Loucy (cell line): Measurements from ENCODE around the gene NCKAP5.

ENCODE experiments used
- H2AFZ ChIP-seq: fragments of 200-600 bp; sonication (generic); 2 replicates; pipeline ENCODE4 v1.6.0; 2016; ENCODE audit warnings: antibody characterized with exemption, mild to moderate bottlenecking, low read length, moderate library complexity
- H3F3A ChIP-seq: fragments of 200-600 bp; 2 replicates; pipeline ENCODE4 v1.6.0; 2016; ENCODE audit warnings: antibody characterized with exemption, low read depth, mild to moderate bottlenecking
- H3K27me3 ChIP-seq: fragments of 200-600 bp; sonication (generic); 2 replicates; pipeline ENCODE4 v1.6.1; 2014; ENCODE audit warnings: low read length, mild to moderate bottlenecking; ENCODE audit not compliant: insufficient read depth, poor library complexity, severe bottlenecking
- H3K36me3 ChIP-seq: fragments of 200-600 bp; sonication (generic); 2 replicates; pipeline ENCODE4 v1.6.1; 2016; ENCODE audit warnings: low read length; ENCODE audit not compliant: insufficient read depth
- H3K4me1 ChIP-seq: fragments of 200-600 bp; sonication (generic); 2 replicates; pipeline ENCODE4 v1.5.1; 2014; ENCODE audit warnings: low read length, mild to moderate bottlenecking; ENCODE audit not compliant: insufficient read depth, poor library complexity, severe bottlenecking
- H3K4me2 ChIP-seq: fragments of 200-600 bp; sonication (generic); 2 replicates; pipeline ENCODE4 v1.6.0; 2014; ENCODE audit warnings: antibody characterized with exemption, low read length, low read depth, mild to moderate bottlenecking; ENCODE audit not compliant: poor library complexity, severe bottlenecking
- H3K4me3 ChIP-seq: fragments of 200-600 bp; sonication (generic); 2 replicates; pipeline ENCODE4 v1.5.1; 2014; ENCODE audit warnings: low read length, mild to moderate bottlenecking, mixed read lengths; ENCODE audit not compliant: poor library complexity, severe bottlenecking
- H3K79me2 ChIP-seq: fragments of 200-600 bp; sonication (generic); 2 replicates; pipeline ENCODE4 v1.6.1; 2014; ENCODE audit warnings: low read length; ENCODE audit not compliant: insufficient read depth
- H3K9ac ChIP-seq: fragments of 200-600 bp; sonication (generic); 2 replicates; pipeline ENCODE4 v1.6.0; 2014; ENCODE audit warnings: mild to moderate bottlenecking, low read depth, low read length, moderate library complexity; ENCODE audit not compliant: poor library complexity, severe bottlenecking
- H3K9me2 ChIP-seq: fragments of 200-600 bp; sonication (generic); replicated peaks from 2 replicates; pipeline ENCODE4 v1.6.1; 2016; ENCODE audit warnings: low read depth, low read length, mixed read lengths
- H3K9me3 ChIP-seq: fragments of 200-600 bp; sonication (generic); 2 replicates; pipeline ENCODE4 v1.6.1; 2014; ENCODE audit warnings: mild to moderate bottlenecking, antibody characterized with exemption, low read length, low read depth; ENCODE audit not compliant: insufficient read depth
- H4K20me1 ChIP-seq: fragments of 200-600 bp; sonication (generic); 2 replicates; pipeline ENCODE4 v1.6.0; 2014; ENCODE audit warnings: antibody characterized with exemption, low read length, mild to moderate bottlenecking; ENCODE audit not compliant: insufficient read depth, poor library complexity, severe bottlenecking
- CTCF ChIP-seq: fragments of 200-600 bp; sonication (generic); conservative IDR thresholded peaks from 2 replicates; pipeline ENCODE4 v1.5.1; 2014; ENCODE audit warnings: mild to moderate bottlenecking, antibody characterized with exemption, low read length
- EZH2phosphoT487 ChIP-seq: fragments of 200-600 bp; IDR thresholded peaks from 2 replicates; pipeline ENCODE4 v1.6.1; 2018; ENCODE audit warnings: antibody characterized with exemption, mild to moderate bottlenecking, moderate library complexity, borderline replicate concordance

The NCKAP5 gene

GRCh38 chr2:133571249-133571648, 3.0 kb upstream of the NCKAP5 start:
- H3K27me3 ChIP-seq, result no peaks in the 10 kb centered on the region
- TF ChIP-seq EZH2phosphoT487 (no peak), CTCF (no peak)
- no peaks in the 10 kb centered on the region for H4K20me1 ChIP-seq
- no peaks in the 10 kb centered on the region for H3K9me2 ChIP-seq
- no peak overlapping the region for H3K9ac ChIP-seq
- no peak overlapping the region for H3K4me3 ChIP-seq
- no peaks in the 10 kb centered on the region for H3F3A ChIP-seq
- no peak overlapping the region for H2AFZ ChIP-seq
- no peaks in the 10 kb centered on the region; the same call in 1 of the 2 replicates for H3K9me3 ChIP-seq
- no peaks in the 10 kb centered on the region for H3K4me1 ChIP-seq
- no peaks in the 10 kb centered on the region for H3K36me3 ChIP-seq
- H3K4me2 ChIP-seq, result no peak overlapping the region
- H3K79me2 ChIP-seq, result no peaks in the 10 kb centered on the region

GRCh38 chr2:133570542-133570941, 2.3 kb upstream of the NCKAP5 start:
- no peak overlapping the region for H2AFZ ChIP-seq
- H3K4me3 ChIP-seq, result no peak overlapping the region
- TF ChIP-seq EZH2phosphoT487 (no peak), CTCF (no peak)
- H3F3A ChIP-seq, result no peaks in the 10 kb centered on the region
- no peaks in the 10 kb centered on the region; the same call in 1 of the 2 replicates for H3K9me3 ChIP-seq
- no peaks in the 10 kb centered on the region for H4K20me1 ChIP-seq
- no peaks in the 10 kb centered on the region for H3K27me3 ChIP-seq
- no peaks in the 10 kb centered on the region for H3K4me1 ChIP-seq
- no peaks in the 10 kb centered on the region for H3K79me2 ChIP-seq
- no peak overlapping the region for H3K4me2 ChIP-seq
- H3K9me2 ChIP-seq, result no peaks in the 10 kb centered on the region
- no peaks in the 10 kb centered on the region for H3K36me3 ChIP-seq
- H3K9ac ChIP-seq, result no peak overlapping the region

GRCh38 chr2:133569286-133569830, 1.1 kb upstream of the NCKAP5 start:
- no peaks in the 10 kb centered on the region for H3K4me1 ChIP-seq
- H3K27me3 ChIP-seq, result no peaks in the 10 kb centered on the region

More at GRCh38 chr2:133569286-133569830, 1.1 kb upstream of the NCKAP5 start:
- Histone ChIP-seq H2AFZ (no peak overlapping the region), H3F3A (no peaks in the 10 kb centered on the region), H3K4me2 (no peak overlapping the region), H4K20me1 (no peaks in the 10 kb centered on the region), H3K4me3 (no peak overlapping the region), H3K79me2 (no peaks in the 10 kb centered on the region), H3K9me2 (no peaks in the 10 kb centered on the region), H3K36me3 (no peaks in the 10 kb centered on the region), H3K9me3 (no peaks in the 10 kb centered on the region; the same call in 1 of the 2 replicates), H3K9ac (no peak overlapping the region)
- TF ChIP-seq CTCF (no peak), EZH2phosphoT487 (no peak)
